Loucy (cell line): ENCODE results near the gene SLC22A15.

Experiments used
- EZH2phosphoT487 ChIP-seq: fragments of 200-600 bp; IDR thresholded peaks from 2 replicates; pipeline ENCODE4 v1.6.1; 2018; ENCODE audit warnings: antibody characterized with exemption, mild to moderate bottlenecking, moderate library complexity, borderline replicate concordance
- TF ChIP-seq, protein P1 (sequence below): fragments of 200-600 bp; sonication (generic); conservative IDR thresholded peaks from 2 replicates; pipeline ENCODE4 v1.5.1; 2014; ENCODE audit warnings: mild to moderate bottlenecking, antibody characterized with exemption, low read length

DNA sequence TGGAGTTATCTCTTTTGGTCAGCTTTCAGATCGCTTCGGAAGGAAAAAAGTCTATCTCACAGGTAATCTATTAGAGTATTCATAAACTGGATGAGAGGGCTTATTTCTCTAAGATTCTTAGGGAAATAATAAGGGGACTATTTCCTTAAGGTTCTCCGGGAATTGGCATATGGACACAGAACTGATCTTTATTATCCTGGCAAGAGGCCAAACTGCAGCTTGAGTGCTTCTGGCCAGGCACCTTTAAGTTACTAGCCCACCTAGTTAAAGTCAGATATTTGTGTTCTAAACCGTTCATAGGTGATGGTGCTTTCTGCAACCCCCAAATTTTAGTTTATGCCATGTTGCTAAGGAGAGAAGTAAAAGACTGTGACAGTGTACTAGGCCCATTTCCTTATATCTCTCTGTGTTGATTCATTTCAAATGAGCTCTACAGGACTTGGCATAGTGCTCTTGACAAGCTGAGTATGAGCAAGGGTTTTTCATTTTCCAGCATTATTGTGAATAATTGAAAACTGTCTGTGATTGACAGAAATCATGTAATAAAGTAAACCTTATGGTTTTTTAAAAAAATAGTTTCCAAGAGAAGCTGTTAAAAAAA lies 43.4 kb downstream of the SLC22A15 start:
- TF ChIP-seq, protein P1, sequence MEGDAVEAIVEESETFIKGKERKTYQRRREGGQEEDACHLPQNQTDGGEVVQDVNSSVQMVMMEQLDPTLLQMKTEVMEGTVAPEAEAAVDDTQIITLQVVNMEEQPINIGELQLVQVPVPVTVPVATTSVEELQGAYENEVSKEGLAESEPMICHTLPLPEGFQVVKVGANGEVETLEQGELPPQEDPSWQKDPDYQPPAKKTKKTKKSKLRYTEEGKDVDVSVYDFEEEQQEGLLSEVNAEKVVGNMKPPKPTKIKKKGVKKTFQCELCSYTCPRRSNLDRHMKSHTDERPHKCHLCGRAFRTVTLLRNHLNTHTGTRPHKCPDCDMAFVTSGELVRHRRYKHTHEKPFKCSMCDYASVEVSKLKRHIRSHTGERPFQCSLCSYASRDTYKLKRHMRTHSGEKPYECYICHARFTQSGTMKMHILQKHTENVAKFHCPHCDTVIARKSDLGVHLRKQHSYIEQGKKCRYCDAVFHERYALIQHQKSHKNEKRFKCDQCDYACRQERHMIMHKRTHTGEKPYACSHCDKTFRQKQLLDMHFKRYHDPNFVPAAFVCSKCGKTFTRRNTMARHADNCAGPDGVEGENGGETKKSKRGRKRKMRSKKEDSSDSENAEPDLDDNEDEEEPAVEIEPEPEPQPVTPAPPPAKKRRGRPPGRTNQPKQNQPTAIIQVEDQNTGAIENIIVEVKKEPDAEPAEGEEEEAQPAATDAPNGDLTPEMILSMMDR, result no peak
- TF ChIP-seq EZH2phosphoT487, result no peak
